Mesenchymal stem cell (in vitro differentiated cells and primary cell): Measurements from ENCODE around the gene PIK3CB.

ENCODE experiments used
- DNase-seq: peaks from one replicate; pipeline ENCODE4 v3.0.0-alpha.2; 2013
- H2AFZ ChIP-seq: one replicate; pipeline ENCODE4 v1.6.1; 2013; ENCODE audit warnings: low read depth, mild to moderate bottlenecking, control low read depth, inconsistent platforms, low read length, moderate library complexity
- H2AK5ac ChIP-seq: 2 replicates; pipeline ENCODE4 v1.6.1; 2013; ENCODE audit warnings: low read length, moderate library complexity, mild to moderate bottlenecking, inconsistent platforms; ENCODE audit not compliant: severe bottlenecking
- H2BK120ac ChIP-seq: one replicate; pipeline ENCODE4 v1.6.1; 2013; ENCODE audit warnings: low read depth, mild to moderate bottlenecking, inconsistent platforms, low read length, moderate library complexity
- H2BK12ac ChIP-seq, 2 experiments: one replicate each; pipeline ENCODE4 v1.6.1; 2013; ENCODE audit warnings: inconsistent platforms in 2 of 2, low read length in 2 of 2, mild to moderate bottlenecking in 2 of 2, moderate library complexity in 2 of 2, control low read depth in 1 of 2
- H2BK15ac ChIP-seq: one replicate; pipeline ENCODE4 v1.6.1; 2013; ENCODE audit warnings: mild to moderate bottlenecking, low read depth, inconsistent platforms; ENCODE audit not compliant: poor library complexity, severe bottlenecking
- H2BK5ac ChIP-seq: 2 replicates; pipeline ENCODE4 v1.6.1; 2013; ENCODE audit warnings: low read depth, mild to moderate bottlenecking, low read length, control low read depth, inconsistent platforms; ENCODE audit not compliant: poor library complexity, severe bottlenecking
- H3K14ac ChIP-seq, 2 experiments: one replicate each; pipeline ENCODE4 v1.6.1; 2013; ENCODE audit warnings: inconsistent platforms in 2 of 2, low read length in 2 of 2, control low read depth in 1 of 2, mild to moderate bottlenecking in 1 of 2, moderate library complexity in 1 of 2
- H3K18ac ChIP-seq, 2 experiments: one replicate each; pipeline ENCODE4 v1.6.1; 2013; ENCODE audit warnings: inconsistent platforms in 2 of 2, low read length in 2 of 2, control low read depth in 1 of 2, low read depth in 1 of 2, mild to moderate bottlenecking in 1 of 2
- H3K23ac ChIP-seq, 2 experiments: one replicate each; pipeline ENCODE4 v1.6.1; 2013; ENCODE audit warnings: inconsistent platforms in 2 of 2, low read length in 2 of 2, mild to moderate bottlenecking in 2 of 2, moderate library complexity in 2 of 2, control low read depth in 1 of 2
- H3K27ac ChIP-seq: 2 replicates; pipeline ENCODE4 v1.5.1; 2013; ENCODE audit warnings: mild to moderate bottlenecking, moderate library complexity, low read length, control low read depth, inconsistent platforms; ENCODE audit not compliant: poor library complexity, severe bottlenecking
- H3K27me3 ChIP-seq, 2 experiments: 2 replicates each; pipeline versions ENCODE4 v1.6.1 to v1.7.0; 2013; ENCODE audit warnings: low read length in 2 of 2, mild to moderate bottlenecking in 2 of 2, moderate library complexity in 2 of 2, control low read depth in 1 of 2, inconsistent platforms in 1 of 2; ENCODE audit not compliant: control insufficient read depth in 1 of 2, insufficient read depth in 1 of 2
- H3K36me3 ChIP-seq, 2 experiments: 2 replicates each; pipeline versions ENCODE4 v1.6.1 to v1.7.0; 2013; ENCODE audit warnings: low read length in 2 of 2, control low read depth in 1 of 2, inconsistent platforms in 1 of 2, low read depth in 1 of 2, mild to moderate bottlenecking in 1 of 2; ENCODE audit not compliant: insufficient read depth in 2 of 2, control insufficient read depth in 1 of 2
- H3K4ac ChIP-seq, 2 experiments: one replicate each; pipeline ENCODE4 v1.6.1; 2013; ENCODE audit warnings: inconsistent platforms in 2 of 2, low read length in 2 of 2, mild to moderate bottlenecking in 2 of 2, moderate library complexity in 2 of 2, control low read depth in 1 of 2, low read depth in 1 of 2
- H3K4me1 ChIP-seq: 2 replicates; pipeline ENCODE4 v1.6.1; 2013; ENCODE audit warnings: low read depth, low read length, control low read depth; ENCODE audit not compliant: control insufficient read depth, insufficient read depth
- H3K4me2 ChIP-seq: 2 replicates; pipeline ENCODE4 v1.6.1; 2013; ENCODE audit warnings: low read length, mild to moderate bottlenecking, inconsistent platforms; ENCODE audit not compliant: poor library complexity, severe bottlenecking
- H3K4me3 ChIP-seq, 2 experiments: 2 replicates each; pipeline versions ENCODE4 v1.5.1 to v1.7.0; 2013; ENCODE audit warnings: low read length in 2 of 2, mild to moderate bottlenecking in 2 of 2, control low read depth in 1 of 2, low read depth in 1 of 2; ENCODE audit not compliant: insufficient read depth in 1 of 2
- H3K79me1 ChIP-seq: replicated peaks from 2 replicates; pipeline ENCODE4 v1.6.1; 2013; ENCODE audit warnings: mild to moderate bottlenecking, control low read depth, low read length, inconsistent platforms; ENCODE audit not compliant: poor library complexity, severe bottlenecking
- H3K9ac ChIP-seq: 2 replicates; pipeline ENCODE4 v1.7.0; 2013; ENCODE audit warnings: mild to moderate bottlenecking, low read length, moderate library complexity
- H3K9me3 ChIP-seq: 2 replicates; pipeline ENCODE4 v1.7.0; 2013; ENCODE audit warnings: mild to moderate bottlenecking, low read length; ENCODE audit not compliant: control insufficient read depth
- H4K8ac ChIP-seq: one replicate; pipeline ENCODE4 v1.6.1; 2013; ENCODE audit warnings: inconsistent platforms, mild to moderate bottlenecking, low read length, moderate library complexity
- H4K91ac ChIP-seq: one replicate; pipeline ENCODE4 v1.6.1; 2013; ENCODE audit warnings: mild to moderate bottlenecking, low read length, inconsistent platforms
- WGBS: methylation state at CpG from one replicate; pipeline ENCODE4 v1.1.7; 2013; ENCODE audit warnings: mixed read lengths; 5-methylcytosine and 5-hydroxymethylcytosine counted together

The PIK3CB gene

DNA sequence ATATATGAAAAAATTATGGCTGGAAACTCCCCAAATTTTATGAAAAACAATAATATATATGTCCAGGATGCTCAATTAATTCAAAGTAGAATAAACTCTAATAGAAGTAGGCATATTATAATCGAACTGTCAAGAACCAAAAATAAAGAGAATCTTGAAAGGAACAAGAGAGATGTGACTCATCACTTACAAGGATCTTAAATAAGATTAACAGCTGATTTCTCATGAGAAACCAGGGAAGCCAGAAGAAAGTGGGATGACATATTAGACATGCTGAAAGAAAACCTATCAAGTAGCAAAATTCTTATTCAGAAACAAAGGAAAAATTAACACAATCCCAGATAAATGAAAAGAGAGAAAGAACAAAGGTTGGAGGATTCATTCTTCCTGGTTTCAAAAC lies 159.3 kb downstream of the PIK3CB start:
- H2AFZ ChIP-seq, result no peak overlapping the region
- no peak overlapping the region for H2BK15ac ChIP-seq
- H3K4me1 ChIP-seq, result peaks cover 2% of the 10 kb centered on the region
- peak; percentile 65 for DNase-seq
- H4K8ac ChIP-seq, result no peak overlapping the region
- peaks cover 11 to 33% of the 10 kb centered on the region in 2 experiments for H3K36me3 ChIP-seq
- no peak overlapping the region for H3K14ac ChIP-seq
- no peak overlapping the region for H3K27ac ChIP-seq
- H3K79me1 ChIP-seq, result peaks cover 11% of the 10 kb centered on the region
- H3K4ac ChIP-seq, result no peak overlapping the region
- no peak overlapping the region for H3K4me3 ChIP-seq
- no peak overlapping the region for H3K9ac ChIP-seq
- H4K91ac ChIP-seq, result no peak overlapping the region
- H3K27me3 ChIP-seq, result no peaks in the 10 kb centered on the region
- H2BK120ac ChIP-seq, result no peak overlapping the region
- no peak overlapping the region for H3K4me2 ChIP-seq
- no peak overlapping the region for H3K18ac ChIP-seq
- H2AK5ac ChIP-seq, result no peak overlapping the region
- H2BK5ac ChIP-seq, result no peak overlapping the region
- H2BK12ac ChIP-seq, result no peak overlapping the region
- H3K9me3 ChIP-seq, result peaks cover 39% of the 10 kb centered on the region
- no peak overlapping the region for H3K23ac ChIP-seq
- no CpG with 5 or more reads among the region's 1 CpG for WGBS

DNA sequence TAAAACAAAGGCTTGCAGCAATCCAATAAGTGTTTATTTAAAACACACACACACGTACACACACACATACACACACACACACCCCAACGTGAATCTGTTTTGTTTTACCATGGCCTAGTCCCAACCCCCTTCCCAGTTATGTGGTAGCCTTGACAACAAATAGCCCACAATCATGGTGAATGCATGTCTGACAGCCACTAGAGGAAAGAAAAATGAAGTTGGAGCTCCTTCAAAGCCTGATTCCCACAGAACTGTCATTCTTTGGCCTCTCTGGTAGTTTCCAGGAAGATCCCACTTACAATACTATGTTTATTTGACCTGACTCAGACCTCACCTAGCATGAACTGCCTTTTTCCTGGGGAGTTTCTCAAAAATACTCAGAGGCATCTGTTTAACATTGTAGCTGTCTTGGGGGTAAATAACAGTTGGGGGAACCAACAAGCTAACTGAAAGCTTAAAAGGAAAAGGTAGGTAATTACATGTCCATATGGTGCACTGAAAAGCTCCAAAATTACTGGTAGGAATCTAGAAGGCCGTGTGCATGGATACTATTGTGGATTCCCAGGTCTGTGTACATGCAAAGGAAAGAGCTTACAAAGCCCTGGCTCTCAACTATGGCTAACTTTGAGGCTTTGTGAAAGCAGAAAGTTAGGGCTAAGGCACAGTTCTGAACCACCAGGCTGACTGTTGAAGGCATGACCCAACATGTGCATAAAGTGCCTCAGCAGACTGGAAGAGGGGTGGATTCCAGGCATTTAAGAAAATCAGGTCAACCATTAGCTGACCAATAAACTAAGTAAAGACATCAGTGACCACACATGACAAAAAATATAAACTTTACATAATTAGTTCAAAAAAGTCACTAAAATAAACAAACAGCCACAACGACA lies 160.8 kb downstream of the PIK3CB start:
- Histone ChIP-seq H3K4ac (peak overlapping the region in 1 of 2 experiments; percentile 41), H3K4me2 (no peak overlapping the region), H3K23ac (no peak overlapping the region), H2BK12ac (peak overlapping the region in 1 of 2 experiments; percentile 98), H2AFZ (no peak overlapping the region), H3K27ac (peak overlapping the region; percentile 2), H2BK120ac (peak overlapping the region; percentile 37), H3K79me1 (peaks cover 13% of the 10 kb centered on the region), H3K14ac (no peak overlapping the region), H4K91ac (peak overlapping the region; percentile 78), H3K27me3 (no peaks in the 10 kb centered on the region), H3K18ac (peak overlapping the region; percentile 29 to 84), H2BK15ac (no peak overlapping the region), H3K4me1 (peaks cover 2% of the 10 kb centered on the region), H2BK5ac (no peak overlapping the region), H3K9me3 (peaks cover 39% of the 10 kb centered on the region), H3K36me3 (peaks cover 14 to 36% of the 10 kb centered on the region in 2 experiments), H4K8ac (peak overlapping the region; percentile 80), H3K4me3 (peak overlapping the region in 1 of 2 experiments; percentile 28), H3K9ac (no peak overlapping the region), H2AK5ac (no peak overlapping the region)
- DNase-seq, result peak; percentile 96
- WGBS, result 7% methylated on average over 3 of the region's 4 CpGs

DNA sequence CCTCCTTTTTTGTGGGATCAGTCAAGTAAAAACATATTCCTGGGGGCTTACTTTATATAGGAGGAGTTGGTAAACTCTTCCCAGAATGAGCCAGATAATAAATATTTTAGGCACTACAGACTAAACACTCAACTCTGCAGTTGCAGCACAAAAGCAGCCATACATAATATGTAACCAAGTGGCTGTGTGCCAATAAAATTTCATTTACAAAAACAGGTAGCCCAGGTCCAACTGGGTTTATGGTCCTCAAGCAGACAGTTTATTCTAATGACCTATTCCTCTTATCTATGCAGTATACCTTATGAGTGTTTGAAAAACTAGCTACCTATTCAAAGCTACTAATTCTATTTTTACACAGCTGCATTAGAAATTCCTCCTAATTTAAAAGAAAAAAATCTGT lies 164.3 kb downstream of the PIK3CB start:
- no peak overlapping the region for H3K4me3 ChIP-seq
- H2BK15ac ChIP-seq, result no peak overlapping the region
- H3K4me1 ChIP-seq, result no peaks in the 10 kb centered on the region
- H3K9me3 ChIP-seq, result peaks cover 19% of the 10 kb centered on the region
- no peak overlapping the region for H4K91ac ChIP-seq
- DNase-seq, result no peak
- H2BK5ac ChIP-seq, result no peak overlapping the region
- H3K23ac ChIP-seq, result no peak overlapping the region
- H3K4me2 ChIP-seq, result no peak overlapping the region
- no peak overlapping the region for H3K9ac ChIP-seq
- H3K4ac ChIP-seq, result no peak overlapping the region
- H3K27me3 ChIP-seq, result no peaks in the 10 kb centered on the region
- H3K18ac ChIP-seq, result no peak overlapping the region
- H3K79me1 ChIP-seq, result peaks cover 18% of the 10 kb centered on the region
- H3K36me3 ChIP-seq, result peaks cover 10 to 24% of the 10 kb centered on the region in 2 experiments
- H2AFZ ChIP-seq, result no peak overlapping the region
- no peak overlapping the region for H3K27ac ChIP-seq
- H3K14ac ChIP-seq, result no peak overlapping the region
- no peak overlapping the region for H2AK5ac ChIP-seq
- H2BK12ac ChIP-seq, result no peak overlapping the region
- H4K8ac ChIP-seq, result no peak overlapping the region
- H2BK120ac ChIP-seq, result no peak overlapping the region

DNA sequence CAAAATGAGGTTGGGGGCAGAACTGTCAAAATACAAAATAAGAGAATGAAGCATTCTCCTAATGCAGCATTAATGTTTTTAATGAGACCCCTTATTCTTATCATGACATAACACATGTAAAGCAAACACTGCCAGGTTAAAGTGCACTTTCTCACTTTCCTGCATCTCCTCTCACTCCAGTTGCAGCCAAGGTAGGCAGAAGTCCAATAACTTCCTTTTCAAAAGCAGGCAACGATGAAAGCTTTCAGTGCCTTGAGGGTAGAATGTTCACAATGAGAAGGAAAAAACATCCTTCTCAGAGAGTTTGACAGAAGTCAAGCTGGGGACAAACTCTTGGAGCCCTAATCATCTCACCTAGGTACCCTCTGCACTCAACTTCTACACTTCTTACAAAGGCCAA lies 166.6 kb downstream of the PIK3CB start:
- H2BK5ac ChIP-seq, result no peak overlapping the region
- DNase-seq, result no peak
- H2BK15ac ChIP-seq, result no peak overlapping the region
- no peak overlapping the region for H3K4me2 ChIP-seq
- H3K4me3 ChIP-seq, result no peak overlapping the region
- no peak overlapping the region for H2BK120ac ChIP-seq
- H2BK12ac ChIP-seq, result no peak overlapping the region
- no peaks in the 10 kb centered on the region for H3K27me3 ChIP-seq
- H4K8ac ChIP-seq, result no peak overlapping the region
- H3K18ac ChIP-seq, result no peak overlapping the region
- H2AFZ ChIP-seq, result no peak overlapping the region
- no peaks in the 10 kb centered on the region for H3K4me1 ChIP-seq
- 82% methylated on average over 1 of the region's 1 CpG for WGBS
- peaks cover 8 to 20% of the 10 kb centered on the region in 2 experiments for H3K36me3 ChIP-seq
- no peak overlapping the region for H3K9ac ChIP-seq
- H4K91ac ChIP-seq, result no peak overlapping the region
- H3K23ac ChIP-seq, result no peak overlapping the region
- H3K9me3 ChIP-seq, result no peaks in the 10 kb centered on the region
- H3K79me1 ChIP-seq, result peaks cover 16% of the 10 kb centered on the region
- H2AK5ac ChIP-seq, result no peak overlapping the region
- H3K4ac ChIP-seq, result no peak overlapping the region
- H3K14ac ChIP-seq, result no peak overlapping the region
- H3K27ac ChIP-seq, result no peak overlapping the region
